HepG2 (cell line): ENCODE measurements around the gene MAPK12. TPM values are rescaled to one million over a fixed set of nuclear protein-coding genes. Genes with fewer than 3 reads are reported as not detected.

Source experiments
- ARID3A ChIP-seq: IDR thresholded peaks from 2 replicates; pipeline ENCODE4 v1.6.1; 2012; ENCODE audit warnings: low read depth, low read length, improper control_type of control experiment
- CEBPB ChIP-seq: IDR thresholded peaks from 2 replicates; pipeline ENCODE4 v1.6.1; 2011; ENCODE audit warnings: low read depth, low read length, improper control_type of control experiment, borderline replicate concordance
- CSRNP1 ChIP-seq: sonication (generic); formaldehyde crosslinking; IDR thresholded peaks from 2 replicates; pipeline ENCODE4 v1.8.1; 2023; ENCODE audit warnings: mild to moderate bottlenecking, missing genetic modification reagents
- EHMT2 ChIP-seq: fragments of 200-600 bp; sonication (generic); IDR thresholded peaks from 2 replicates; pipeline ENCODE4 v1.7.0; 2017; ENCODE audit warnings: antibody characterized with exemption, low read depth, low read length, borderline replicate concordance
- FOXK2 ChIP-seq: fragments of 450-650 bp; IDR thresholded peaks from 2 replicates; pipeline ENCODE4 v1.6.1; 2016
- GABPB1 ChIP-seq: IDR thresholded peaks from 2 replicates; pipeline ENCODE4 v1.6.1; 2016; ENCODE audit warnings: mild to moderate bottlenecking, missing genetic modification reagents, moderate library complexity, missing compliant biosample characterization
- HBP1 ChIP-seq: IDR thresholded peaks from 2 replicates; pipeline ENCODE4 v1.6.1; 2016; ENCODE audit warnings: low read depth, control low read depth
- HINFP ChIP-seq: sonication (generic); formaldehyde crosslinking; IDR thresholded peaks from 2 replicates; pipeline ENCODE4 v1.4.0; 2020; ENCODE audit warnings: low read depth, mild to moderate bottlenecking, missing genetic modification reagents
- IRF9 ChIP-seq: sonication (generic); formaldehyde crosslinking; IDR thresholded peaks from 2 replicates; pipeline ENCODE4 v1.8.0; 2022; ENCODE audit warnings: missing genetic modification reagents, mild to moderate bottlenecking, borderline replicate concordance
- MNT ChIP-seq: fragments of 450-650 bp; IDR thresholded peaks from 2 replicates; pipeline ENCODE4 v1.6.1; 2016
- SAFB2 ChIP-seq: sonication (generic); formaldehyde crosslinking; IDR thresholded peaks from 2 replicates; pipeline ENCODE4 v1.5.1; 2020; ENCODE audit warnings: missing genetic modification reagents, low read depth, mild to moderate bottlenecking, borderline replicate concordance
- ZBTB42 ChIP-seq: sonication (generic); formaldehyde crosslinking; IDR thresholded peaks from 2 replicates; pipeline ENCODE4 v1.5.0; 2020; ENCODE audit warnings: mild to moderate bottlenecking, missing genetic modification reagents
- ZNF44 ChIP-seq: sonication (generic); formaldehyde crosslinking; IDR thresholded peaks from 2 replicates; pipeline ENCODE4 v1.5.1; 2020; ENCODE audit warnings: mild to moderate bottlenecking, missing genetic modification reagents
- ZNF562 ChIP-seq: sonication (generic); formaldehyde crosslinking; IDR thresholded peaks from 2 replicates; pipeline ENCODE4 v1.8.0; 2022; ENCODE audit warnings: missing genetic modification reagents, borderline replicate concordance
- ZNF589 ChIP-seq: sonication (generic); formaldehyde crosslinking; conservative IDR thresholded peaks from 2 replicates; pipeline ENCODE4 v1.8.0; 2022; ENCODE audit warnings: mild to moderate bottlenecking, moderate library complexity, missing genetic modification reagents
- ZSCAN31 ChIP-seq: sonication (generic); formaldehyde crosslinking; IDR thresholded peaks from 2 replicates; pipeline ENCODE4 v1.5.0; 2020; ENCODE audit warnings: low read depth, mild to moderate bottlenecking, missing genetic modification reagents
- polyA plus RNA-seq, 8 experiments: library from polyadenylated mRNA; depleted of rRNA in 3 of 8; stranded (reverse) in 7 of 8; unstranded in 1 of 8; fragments of >200 nt; fragmentation: Illumina TruSeq in 4 of 8; extraction: Trizol in 4 of 8; gene quantifications; 2 replicates each; pipeline versions ENCODE4 v1.2.1 to v1.2.3, GENCODE V29; 2011 to 2016; ENCODE audit warnings: low read depth in 4 of 8, missing spikeins in 1 of 8, mixed read lengths in 1 of 8; ENCODE audit not compliant: insufficient read depth in 1 of 8
- total RNA-seq, 5 experiments: library from RNA; depleted of rRNA; stranded (reverse); fragments of >200 nt; fragmentation: Illumina TruSeq; extraction: Trizol; gene quantifications; 2 replicates each; pipeline ENCODE4 v1.2.3, GENCODE V29; 2016; ENCODE audit warnings: low read depth in 1 of 5
- TF ChIP-seq, protein P1 (sequence below): sonication (generic); formaldehyde crosslinking; conservative IDR thresholded peaks from 2 replicates; pipeline ENCODE4 v1.8.0; 2022; ENCODE audit warnings: mild to moderate bottlenecking, moderate library complexity, missing genetic modification reagents

Gene MAPK12
- total and polyA plus RNA-seq, 2 of the 13 experiments (the other 11 are each of a cell fraction or from before 2014, with no cell fraction given): 22.2 to 23.3 TPM

DNA sequence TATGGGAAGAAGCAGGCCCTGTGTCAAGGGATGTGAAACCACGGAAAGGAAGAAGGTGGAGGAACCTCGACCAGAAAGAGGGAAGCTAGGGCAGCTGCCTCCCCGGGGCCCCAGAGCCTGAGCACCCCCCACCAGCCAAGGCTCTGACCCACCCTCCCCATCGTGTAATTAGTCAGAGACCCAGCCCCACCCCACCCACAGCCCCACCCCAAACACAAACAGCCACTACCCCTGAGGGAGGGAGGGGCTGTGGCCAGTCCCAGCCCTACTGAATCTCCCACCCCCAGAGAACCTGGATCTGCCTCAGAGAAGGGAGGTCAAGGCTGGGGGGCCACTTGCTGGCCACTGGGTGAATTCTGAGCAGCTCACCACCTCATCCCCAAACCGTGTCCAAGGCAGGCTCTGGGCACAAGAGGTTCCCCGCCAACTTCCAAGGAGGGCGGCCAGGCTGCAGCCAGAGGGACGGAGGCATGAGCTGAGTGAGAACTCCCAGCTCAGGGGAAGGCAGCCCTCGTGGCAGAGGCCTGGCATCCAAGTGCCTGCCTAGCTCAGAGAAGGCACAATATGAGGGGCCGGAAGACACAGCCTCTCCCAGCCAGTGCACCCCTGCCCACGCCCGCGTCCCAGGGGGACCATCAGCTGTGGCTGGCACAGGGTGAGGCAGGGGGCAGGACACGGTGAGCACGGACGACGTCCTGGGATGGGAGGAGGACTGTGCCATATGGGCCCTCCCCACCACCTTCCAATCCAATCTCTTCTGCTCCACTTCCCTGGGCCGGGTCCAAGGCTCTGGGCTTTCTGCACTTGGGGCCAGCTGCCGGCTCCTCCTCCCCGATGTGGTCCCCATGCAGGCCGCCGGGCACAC is 43.3 kb upstream of the MAPK12 start (continued):
- TF ChIP-seq CEBPB (no peak), EHMT2 (no peak), ZNF589 (CRISPR knock-in tag) (no peak), ZSCAN31 (CRISPR knock-in tag) (no peak), CSRNP1 (CRISPR knock-in tag) (no peak), FOXK2 (no peak), GABPB1 (CRISPR knock-in tag) (no peak), IRF9 (no peak), ARID3A (no peak), HBP1 (CRISPR knock-in tag) (no peak), ZNF562 (no peak), SAFB2 (CRISPR knock-in tag) (no peak), ZNF44 (no peak), ZBTB42 (CRISPR knock-in tag) (no peak), HINFP (CRISPR knock-in tag) (no peak), MNT (no peak)
- TF ChIP-seq, protein P1, sequence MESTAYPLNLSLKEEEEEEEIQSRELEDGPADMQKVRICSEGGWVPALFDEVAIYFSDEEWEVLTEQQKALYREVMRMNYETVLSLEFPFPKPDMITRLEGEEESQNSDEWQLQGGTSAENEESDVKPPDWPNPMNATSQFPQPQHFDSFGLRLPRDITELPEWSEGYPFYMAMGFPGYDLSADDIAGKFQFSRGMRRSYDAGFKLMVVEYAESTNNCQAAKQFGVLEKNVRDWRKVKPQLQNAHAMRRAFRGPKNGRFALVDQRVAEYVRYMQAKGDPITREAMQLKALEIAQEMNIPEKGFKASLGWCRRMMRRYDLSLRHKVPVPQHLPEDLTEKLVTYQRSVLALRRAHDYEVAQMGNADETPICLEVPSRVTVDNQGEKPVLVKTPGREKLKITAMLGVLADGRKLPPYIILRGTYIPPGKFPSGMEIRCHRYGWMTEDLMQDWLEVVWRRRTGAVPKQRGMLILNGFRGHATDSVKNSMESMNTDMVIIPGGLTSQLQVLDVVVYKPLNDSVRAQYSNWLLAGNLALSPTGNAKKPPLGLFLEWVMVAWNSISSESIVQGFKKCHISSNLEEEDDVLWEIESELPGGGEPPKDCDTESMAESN (CRISPR knock-in tag): no peak
